Skeletal muscle tissue (tissue), 4 donors: ENCODE data around the gene AHRR. TPM values are rescaled to one million over a fixed set of nuclear protein-coding genes. Genes with fewer than 3 reads are reported as not detected.
"Not testable (repeated sequence)": the region's sequence is repeated elsewhere in the genome, so short reads cannot be mapped to it uniquely, and the experiment has no call there.

Experiments
- H3K27ac ChIP-seq: one replicate; pipeline ENCODE4 v1.7.0; 2013; ENCODE audit warnings: mild to moderate bottlenecking, low read depth, low read length, inconsistent platforms
- H3K27me3 ChIP-seq, 3 donors: one replicate each; pipeline ENCODE4 v1.7.0; 2013; ENCODE audit warnings: low read length in 3 of 3; ENCODE audit not compliant: control insufficient read depth in 3 of 3, insufficient read depth in 3 of 3
- H3K36me3 ChIP-seq, 3 donors: one replicate each; pipeline ENCODE4 v1.7.0; 2013; ENCODE audit warnings: low read length in 3 of 3; ENCODE audit not compliant: control insufficient read depth in 3 of 3, insufficient read depth in 3 of 3
- H3K4me1 ChIP-seq, 3 donors: one replicate each; pipeline ENCODE4 v1.7.0; 2013; ENCODE audit warnings: low read length in 3 of 3, mild to moderate bottlenecking in 3 of 3; ENCODE audit not compliant: control insufficient read depth in 3 of 3, insufficient read depth in 3 of 3
- H3K4me3 ChIP-seq, 3 donors: one replicate each; pipeline ENCODE4 v1.7.0; 2013; ENCODE audit warnings: low read length in 3 of 3
- H3K9ac ChIP-seq, 3 donors: one replicate each; pipeline ENCODE4 v1.7.0; 2013; ENCODE audit warnings: low read length in 3 of 3, mild to moderate bottlenecking in 3 of 3, moderate library complexity in 2 of 3, low read depth in 1 of 3
- H3K9me3 ChIP-seq, 3 donors: one replicate each; pipeline ENCODE4 v1.7.0; 2013; ENCODE audit warnings: low read length in 3 of 3; ENCODE audit not compliant: control insufficient read depth in 3 of 3
- total RNA-seq: library from RNA; depleted of rRNA; stranded (reverse); fragments of >200 nt; gene quantifications from one replicate; pipeline ENCODE4 v1.2.3, GENCODE V29; 2014
- donor health status: Osteomylitis.

AHRR gene
- total RNA-seq, 1 donor from 2014 or later: 1.0 TPM

DNA sequence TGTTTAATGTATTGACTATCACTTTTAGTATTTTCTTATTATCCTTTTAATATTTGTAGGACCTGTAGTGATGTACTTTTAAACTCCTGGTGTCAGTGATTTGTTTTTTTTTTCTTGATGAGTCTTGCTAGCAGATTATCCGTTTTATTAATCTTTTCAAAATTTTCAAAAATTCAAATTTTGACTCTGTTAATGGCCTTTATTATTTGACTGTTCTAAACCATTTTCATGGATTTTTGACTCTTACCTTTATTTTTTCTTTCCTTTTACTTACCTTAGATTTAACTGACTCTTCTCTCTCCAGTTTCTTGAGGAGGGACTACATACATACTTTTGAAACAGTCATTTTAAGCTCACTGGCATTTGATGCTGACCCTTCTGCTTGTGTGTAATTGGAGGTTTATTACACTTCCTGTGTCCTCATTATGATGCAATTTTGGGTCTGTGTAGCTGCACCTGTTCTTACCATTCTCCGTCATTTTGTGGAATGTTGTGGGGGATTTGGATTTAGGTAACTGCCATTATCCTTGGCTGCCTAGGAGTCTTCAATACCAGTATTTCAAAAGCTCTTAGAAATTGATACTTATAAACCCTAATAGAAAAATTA lies 89.5 kb downstream of the AHRR start:
- Histone ChIP-seq H3K9me3 (no peaks in the 10 kb centered on the region), H3K36me3 (no peaks in the 10 kb centered on the region)

DNA sequence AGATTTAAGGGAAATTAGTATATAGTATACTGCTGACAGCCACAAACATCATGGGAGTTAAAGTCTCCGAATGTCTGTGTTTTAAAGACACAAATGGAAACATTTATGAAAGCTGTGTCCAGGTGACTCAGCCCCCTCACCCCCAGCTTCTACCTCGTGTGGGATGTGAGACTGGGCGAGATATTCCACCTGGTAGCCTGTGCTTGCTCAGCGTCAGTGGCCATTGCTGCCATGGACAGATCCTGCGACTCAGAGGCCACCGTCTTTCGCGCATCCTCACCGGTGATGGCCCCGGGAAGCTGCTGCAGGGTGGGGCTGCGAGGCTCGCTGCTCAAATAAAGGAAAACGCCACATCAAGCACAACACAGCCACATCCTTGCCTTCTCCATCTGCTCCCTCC lies 90.2 kb downstream of the AHRR start:
- H3K9me3 ChIP-seq: no peaks in the 10 kb centered on the region
- H3K9ac ChIP-seq: no peak overlapping the region
- H3K27me3 ChIP-seq: peaks cover 2 to 15% (median 2%) of the 10 kb centered on the region in 3 donors
- H3K4me3 ChIP-seq: no peak overlapping the region
- peaks cover 0 to 5% (median 5%) of the 10 kb centered on the region in 3 donors for H3K4me1 ChIP-seq
- no peak overlapping the region for H3K27ac ChIP-seq
- H3K36me3 ChIP-seq: no peaks in the 10 kb centered on the region

More for the DNA sequence above, 89.5 kb downstream of the AHRR start:
- Histone ChIP-seq H3K9ac (no peak overlapping the region), H3K27me3 (peaks cover 2 to 15% (median 2%) of the 10 kb centered on the region in 3 donors), H3K27ac (no peak overlapping the region), H3K4me3 (no peak overlapping the region), H3K4me1 (peaks cover 0 to 5% (median 2%) of the 10 kb centered on the region in 3 donors)

DNA sequence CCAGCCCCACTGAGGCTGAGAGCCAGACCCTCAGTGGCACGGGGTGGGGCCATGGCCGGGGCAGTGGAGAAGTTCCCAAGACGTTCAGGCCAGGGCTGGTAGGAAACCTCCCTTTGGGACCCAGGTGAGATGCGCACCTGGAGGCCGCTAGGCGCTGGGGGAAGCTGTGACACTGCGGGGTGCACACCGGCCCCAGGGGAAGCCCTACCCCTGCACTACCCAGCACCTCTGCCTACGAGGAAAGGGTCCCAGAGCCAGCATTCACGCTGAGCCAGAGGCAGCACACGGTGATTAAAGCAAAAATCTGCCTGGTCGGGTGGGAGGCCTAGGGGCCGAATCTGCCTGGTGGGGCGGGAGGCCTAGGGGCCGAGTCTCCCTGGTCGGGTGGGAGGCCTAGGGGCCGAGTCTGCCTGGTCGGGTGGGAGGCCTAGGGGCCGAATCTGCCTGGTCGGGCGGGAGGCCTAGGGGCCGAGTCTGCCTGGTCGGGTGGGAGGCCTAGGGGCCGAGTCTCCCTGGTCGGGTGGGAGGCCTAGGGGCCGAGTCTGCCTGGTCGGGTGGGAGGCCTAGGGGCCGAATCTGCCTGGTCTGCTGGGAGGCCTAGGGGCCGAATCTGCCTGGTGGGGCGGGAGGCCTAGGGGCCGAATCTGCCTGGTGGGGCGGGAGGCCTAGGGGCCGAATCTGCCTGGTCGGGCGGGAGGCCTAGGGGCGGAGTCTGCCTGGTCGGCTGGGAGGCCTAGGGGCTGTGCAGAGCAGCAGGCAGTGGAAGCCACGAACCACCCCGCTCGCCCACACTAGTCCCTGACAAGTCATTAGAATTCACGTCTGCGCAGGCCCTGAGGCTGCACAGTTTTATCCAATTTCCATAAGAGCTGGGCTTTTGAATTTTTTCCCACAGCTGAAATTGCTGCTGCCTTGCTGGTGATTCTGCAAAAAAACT lies 93.7 kb downstream of the AHRR start:
- Histone ChIP-seq H3K27me3 (peaks cover 0 to 12% (median 2%) of the 10 kb centered on the region in 3 donors), H3K27ac (peak overlapping the region; percentile 51), H3K9ac (peak overlapping the region in 1 of 3 donors; percentile 54)
- H3K36me3 ChIP-seq, H3K4me3 ChIP-seq, H3K9me3 ChIP-seq, H3K4me1 ChIP-seq: not testable (repeated sequence)

DNA sequence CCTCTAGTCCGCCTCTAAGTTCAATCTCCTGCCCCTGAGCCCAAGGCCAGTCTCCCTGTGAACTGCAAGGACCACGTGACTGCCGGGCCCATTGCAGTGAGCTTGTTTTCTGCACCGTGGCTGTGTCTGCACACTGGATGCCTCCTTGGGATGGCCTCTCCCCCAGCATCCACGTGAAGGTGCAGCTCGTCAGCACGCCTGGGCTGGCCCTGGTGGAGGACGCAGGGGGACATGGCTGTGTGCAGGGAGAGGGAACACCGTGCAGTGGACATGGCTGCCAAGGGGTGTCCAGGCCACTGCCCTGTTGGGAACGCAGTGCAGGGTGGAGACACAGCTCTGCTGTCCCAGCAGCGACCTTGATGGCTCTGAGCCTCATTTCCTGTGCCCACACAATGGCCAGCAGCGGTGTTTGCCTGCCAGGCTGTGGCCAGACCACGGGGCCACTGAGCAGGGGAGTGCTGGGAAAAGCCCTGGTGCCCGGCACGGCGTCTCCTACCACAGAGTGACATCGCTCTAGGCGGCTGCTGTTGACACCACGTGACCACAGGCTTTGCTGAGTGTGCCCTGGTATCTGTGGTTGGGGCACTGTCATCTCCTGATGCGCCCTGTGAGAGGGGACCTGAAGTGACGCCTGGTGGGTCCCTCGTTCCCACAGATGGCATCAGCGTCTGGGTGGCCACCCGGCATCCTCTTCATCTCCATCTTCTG lies 94.6 kb downstream of the AHRR start:
- Histone ChIP-seq H3K9me3 (no peaks in the 10 kb centered on the region), H3K27me3 (peaks cover 0 to 12% (median 2%) of the 10 kb centered on the region in 3 donors), H3K36me3 (no peaks in the 10 kb centered on the region), H3K27ac (no peak overlapping the region), H3K4me1 (peaks cover 0 to 8% (median 5%) of the 10 kb centered on the region in 3 donors), H3K4me3 (no peak overlapping the region), H3K9ac (no peak overlapping the region)

DNA sequence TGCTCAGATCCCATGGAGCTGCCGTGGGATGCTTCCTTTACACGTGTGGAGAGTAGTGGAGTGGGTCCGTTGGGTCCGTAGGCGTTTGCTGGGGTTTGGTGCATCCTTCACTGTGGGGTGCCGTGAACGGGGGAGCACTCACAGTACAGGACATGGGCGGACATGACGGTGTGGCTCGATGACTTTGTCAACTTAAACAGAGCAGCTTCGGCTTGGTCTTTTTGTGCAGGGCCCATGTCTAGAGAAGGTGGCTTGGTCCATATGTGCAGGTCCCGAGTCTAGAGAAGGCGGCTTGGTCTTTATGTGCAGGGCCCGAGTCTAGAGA lies 95.1 kb downstream of the AHRR start:
- no peaks in the 10 kb centered on the region for H3K9me3 ChIP-seq

DNA sequence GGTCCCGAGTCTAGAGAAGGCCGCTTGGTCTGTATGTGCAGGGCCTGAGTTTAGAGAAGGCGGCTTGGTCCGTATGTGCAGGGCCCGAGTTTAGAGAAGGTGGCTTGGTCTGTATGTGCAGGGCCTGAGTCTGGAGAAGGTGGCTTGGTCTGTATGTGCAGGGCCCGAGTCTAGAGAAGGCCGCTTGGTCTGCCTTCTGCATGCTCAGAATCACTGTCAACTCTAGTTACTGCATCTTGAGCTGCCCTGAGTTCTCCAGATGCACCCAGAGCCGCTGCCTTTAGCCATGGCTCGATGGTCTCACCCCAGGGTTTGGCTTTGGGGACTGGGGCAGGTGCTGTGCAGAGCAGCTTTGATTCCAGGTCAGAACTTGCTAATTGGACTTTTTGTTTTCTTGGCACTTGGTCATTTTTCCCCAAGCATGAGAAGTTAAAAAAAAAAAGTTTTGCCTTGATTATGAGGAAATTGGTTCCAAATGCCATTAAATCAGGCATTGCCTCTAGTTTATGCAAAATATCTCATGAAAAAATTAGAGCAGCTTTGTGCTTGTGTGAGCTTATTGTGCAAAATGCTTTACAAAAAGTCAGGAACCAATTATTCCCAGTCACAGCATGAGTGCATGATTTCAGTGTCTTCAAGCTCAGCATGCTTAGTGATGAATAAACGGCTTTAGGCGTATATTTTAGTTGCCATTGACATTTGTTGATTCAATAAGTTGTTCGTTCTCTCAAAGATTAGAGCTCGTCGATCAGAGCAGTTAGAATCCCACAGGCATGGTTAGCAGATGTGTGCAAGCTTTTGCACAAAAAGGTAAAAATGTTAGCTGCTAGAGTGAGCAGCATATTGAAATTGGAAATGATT lies 96.0 kb downstream of the AHRR start:
- H3K9ac ChIP-seq: no peak overlapping the region

More for the DNA sequence above, 95.1 kb downstream of the AHRR start:
- H3K4me1 ChIP-seq: peaks cover 0 to 8% (median 5%) of the 10 kb centered on the region in 3 donors
- no peak overlapping the region for H3K4me3 ChIP-seq
- peaks cover 0 to 12% (median 2%) of the 10 kb centered on the region in 3 donors for H3K27me3 ChIP-seq
- no peak overlapping the region for H3K27ac ChIP-seq
- no peaks in the 10 kb centered on the region for H3K36me3 ChIP-seq
- no peak overlapping the region for H3K9ac ChIP-seq

DNA sequence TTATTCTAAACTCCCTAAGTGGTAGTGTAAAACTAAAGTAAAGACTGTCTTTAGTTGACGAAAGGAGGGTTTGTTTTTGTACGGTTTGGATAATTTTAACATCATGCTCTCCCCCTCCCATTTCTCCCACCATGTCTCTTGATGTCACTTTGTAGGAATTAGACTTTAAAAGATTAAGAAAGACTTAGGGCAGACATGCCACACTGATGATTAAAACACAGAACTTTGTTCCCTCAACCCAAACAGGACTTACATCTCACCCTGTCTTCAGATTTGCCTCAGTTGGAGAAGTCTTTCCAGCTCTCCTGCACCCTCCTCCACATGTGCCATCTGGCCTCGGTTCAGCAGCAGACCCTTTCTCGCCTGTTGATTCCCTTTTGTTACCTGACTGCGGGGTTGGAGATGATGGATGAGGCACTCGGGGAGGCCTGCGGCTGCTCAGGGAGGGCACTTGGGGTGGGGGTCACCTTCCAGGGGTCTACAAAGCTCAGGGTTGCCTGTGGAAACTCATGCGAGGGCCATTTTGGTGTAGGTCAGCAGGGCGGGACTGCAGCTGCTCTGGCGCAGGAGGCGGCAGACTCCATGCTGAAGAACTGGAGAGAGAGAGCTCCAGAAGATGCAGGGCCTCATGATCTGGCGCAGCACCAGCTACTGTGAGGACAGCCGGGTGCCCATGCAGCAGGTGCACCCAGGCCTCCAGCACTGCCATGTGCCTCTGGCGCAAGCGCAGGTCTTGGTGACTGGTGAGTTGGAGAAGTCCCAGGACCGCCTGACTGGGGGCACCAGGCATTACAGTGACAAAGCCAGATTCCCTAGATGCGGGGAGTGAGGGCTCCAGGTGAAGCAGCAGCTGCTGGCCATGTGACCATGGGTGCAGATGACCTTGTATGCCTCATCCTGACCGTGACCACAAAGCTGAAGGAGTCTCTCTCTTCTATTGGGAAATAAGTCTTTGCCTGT lies 96.9 kb downstream of the AHRR start:
- Histone ChIP-seq H3K27ac (no peak overlapping the region), H3K4me3 (no peak overlapping the region), H3K4me1 (peaks cover 0 to 8% (median 5%) of the 10 kb centered on the region in 3 donors), H3K27me3 (peaks cover 0 to 8% (median 0%) of the 10 kb centered on the region in 3 donors), H3K9me3 (no peaks in the 10 kb centered on the region), H3K9ac (no peak overlapping the region), H3K36me3 (no peaks in the 10 kb centered on the region)

More for the DNA sequence above, 96.0 kb downstream of the AHRR start:
- Histone ChIP-seq H3K36me3 (no peaks in the 10 kb centered on the region), H3K4me3 (no peak overlapping the region), H3K27me3 (peaks cover 0 to 8% (median 0%) of the 10 kb centered on the region in 3 donors), H3K9me3 (no peaks in the 10 kb centered on the region), H3K27ac (no peak overlapping the region), H3K4me1 (peaks cover 0 to 8% (median 5%) of the 10 kb centered on the region in 3 donors)

DNA sequence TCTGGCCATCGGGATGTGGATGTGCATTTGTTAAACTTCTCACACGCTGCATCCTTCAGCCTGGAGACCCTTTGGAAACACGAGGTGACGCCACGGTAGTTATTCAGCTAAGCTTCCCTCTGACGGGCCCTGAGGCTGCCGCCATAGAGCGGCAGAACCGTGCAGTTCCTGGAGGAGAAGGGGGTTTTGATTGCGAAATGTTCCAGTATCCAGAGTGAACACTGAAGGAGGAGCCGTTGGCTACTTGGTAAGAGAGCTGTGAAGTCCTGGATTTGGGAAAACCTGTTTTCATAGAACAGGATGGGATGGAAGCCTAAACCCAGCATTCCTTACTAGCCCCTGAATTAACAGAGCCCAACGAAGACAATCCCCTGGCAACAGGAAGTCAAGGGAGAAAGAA lies 98.5 kb downstream of the AHRR start:
- Histone ChIP-seq H3K9ac (no peak overlapping the region), H3K27me3 (no peaks in the 10 kb centered on the region), H3K9me3 (no peaks in the 10 kb centered on the region), H3K27ac (no peak overlapping the region), H3K4me3 (no peak overlapping the region), H3K4me1 (peaks cover 0 to 7% (median 5%) of the 10 kb centered on the region in 3 donors), H3K36me3 (no peaks in the 10 kb centered on the region)
